HG03469 (cell line): ENCODE results near the gene ACSM5.
"Not testable (repeated sequence)": the region's sequence is repeated elsewhere in the genome, so short reads cannot be mapped to it uniquely, and the experiment has no call there.

ENCODE experiments used
- ATAC-seq: cut with Tn5 transposase; IDR thresholded peaks from one replicate; pipeline ENCODE4 v1.9.1; 2021; ENCODE audit warnings: mild to moderate bottlenecking, moderate library complexity, moderate number of reproducible peaks; ENCODE audit not compliant: unreplicated experiment

ACSM5 gene

DNA sequence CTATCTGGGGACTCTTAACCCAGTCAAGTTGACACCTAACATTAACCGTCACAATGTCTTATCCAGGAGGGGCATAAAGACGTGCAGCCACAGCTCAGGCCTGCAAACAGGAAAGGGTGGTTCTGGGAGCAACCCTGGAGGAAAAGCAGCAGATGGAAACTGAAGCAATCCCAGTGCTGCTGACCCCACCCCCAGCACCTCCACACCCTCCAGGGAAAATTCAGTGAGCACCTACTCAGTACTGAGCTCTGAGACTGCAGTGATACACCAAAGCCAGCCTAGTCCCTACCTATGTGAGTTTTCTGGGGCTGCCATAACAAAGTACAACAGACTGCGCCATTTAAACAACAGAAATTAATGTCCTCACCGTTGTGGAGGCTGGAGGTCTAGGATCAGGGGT, 32.5 kb downstream of the ACSM5 start:
- ATAC-seq, result not testable (repeated sequence)

DNA sequence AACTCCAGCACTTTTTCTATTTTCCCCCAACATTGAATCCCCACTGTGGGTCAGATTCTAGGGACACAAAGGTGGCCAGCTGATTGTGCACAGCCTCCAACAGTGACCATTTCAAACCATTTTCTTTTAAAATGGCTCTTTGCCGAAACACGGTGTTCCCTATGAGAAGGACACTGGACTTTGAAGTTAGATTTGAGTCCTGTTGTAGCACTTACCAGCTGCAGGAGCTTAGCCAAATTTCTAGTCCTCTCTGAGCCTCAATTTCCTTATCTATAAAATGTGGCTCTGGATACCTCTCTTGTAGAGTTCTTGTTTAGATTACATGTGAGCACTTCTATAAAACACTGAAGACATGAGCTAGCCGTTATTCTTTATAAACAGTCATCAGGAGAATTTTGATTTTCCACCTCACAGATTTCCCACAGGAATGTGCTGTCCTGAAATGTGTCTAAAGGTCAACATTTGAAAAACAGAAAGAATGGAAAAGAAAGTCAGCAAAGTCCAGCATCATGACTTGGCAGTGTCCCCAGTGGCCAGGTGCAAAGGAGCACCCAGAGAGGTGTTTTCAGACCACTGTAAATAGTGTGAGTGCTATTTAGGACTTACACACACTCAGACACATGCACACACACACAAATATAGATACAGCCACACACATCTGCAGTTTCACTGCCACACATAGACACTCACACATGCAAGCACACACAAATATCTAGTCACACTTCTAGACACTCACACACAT, 37.5 kb downstream of the ACSM5 start:
- not testable (repeated sequence) for ATAC-seq

DNA sequence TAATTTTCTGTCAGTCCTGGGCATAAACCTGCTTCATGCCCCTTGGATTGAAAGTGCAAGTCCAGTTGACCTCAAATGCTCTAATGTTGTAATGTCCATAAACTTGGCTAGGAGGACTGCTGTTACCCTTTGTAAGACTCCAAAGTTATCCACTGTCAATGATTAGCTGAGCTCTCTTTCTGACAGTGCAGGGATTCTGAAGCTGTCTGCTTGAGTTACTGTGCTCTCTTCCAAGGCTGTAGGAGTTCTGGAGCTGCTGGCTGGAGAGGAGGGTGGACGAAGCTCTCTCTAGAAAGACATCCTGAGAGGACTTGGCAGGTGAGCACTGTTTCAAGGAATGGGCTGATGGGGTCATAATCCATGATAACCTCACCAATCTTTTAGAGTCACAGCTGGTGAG, 42.0 kb downstream of the ACSM5 start, which contains the start of gene ACSM2A:
ACSM2A (plus strand) TSS at position 158 of the 400 bp plus-strand sequence. CDS start 8,594 bp downstream, outside the sequence.
- ATAC-seq, result not testable (repeated sequence)

DNA sequence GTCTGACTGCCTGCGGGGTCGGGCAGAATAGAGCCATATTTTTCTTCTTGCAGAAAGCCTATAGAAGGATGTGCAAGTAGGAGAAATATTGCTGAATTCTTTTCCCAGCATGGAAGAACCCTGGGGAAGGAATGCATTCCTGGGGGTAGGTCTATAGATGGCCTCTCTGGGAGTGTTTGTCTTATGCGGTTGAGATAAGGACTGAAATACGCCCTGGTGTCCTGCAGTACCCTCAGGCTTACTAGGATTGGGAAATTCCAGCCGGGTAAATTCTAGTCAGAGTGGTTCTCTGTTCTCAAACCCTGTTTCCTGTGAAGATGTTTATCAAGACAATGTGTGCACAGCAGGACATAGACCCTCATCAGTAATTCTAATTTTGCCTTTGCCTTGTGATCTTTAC, 44.3 kb downstream of the ACSM5 start:
- ATAC-seq, result not testable (repeated sequence)

DNA sequence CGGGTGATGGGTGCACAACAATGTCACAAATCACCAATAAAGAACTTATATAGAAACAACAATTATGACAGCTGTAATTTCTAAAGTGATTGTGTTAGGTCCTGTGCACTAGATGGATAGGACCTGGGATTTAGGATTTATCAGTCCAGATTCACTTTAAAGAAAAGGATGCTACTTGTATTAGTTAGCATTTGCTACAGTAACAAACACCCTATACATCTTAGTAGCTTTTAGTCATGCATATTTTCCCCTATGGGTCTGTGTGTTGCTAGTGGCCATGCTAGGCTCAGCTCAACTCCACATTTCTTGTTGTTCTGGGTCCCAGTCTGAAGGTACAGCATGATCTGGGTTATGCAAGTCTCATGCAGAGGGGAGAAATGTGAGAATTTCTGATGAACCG, 49.9 kb downstream of the ACSM5 start:
- not testable (repeated sequence) for ATAC-seq

DNA sequence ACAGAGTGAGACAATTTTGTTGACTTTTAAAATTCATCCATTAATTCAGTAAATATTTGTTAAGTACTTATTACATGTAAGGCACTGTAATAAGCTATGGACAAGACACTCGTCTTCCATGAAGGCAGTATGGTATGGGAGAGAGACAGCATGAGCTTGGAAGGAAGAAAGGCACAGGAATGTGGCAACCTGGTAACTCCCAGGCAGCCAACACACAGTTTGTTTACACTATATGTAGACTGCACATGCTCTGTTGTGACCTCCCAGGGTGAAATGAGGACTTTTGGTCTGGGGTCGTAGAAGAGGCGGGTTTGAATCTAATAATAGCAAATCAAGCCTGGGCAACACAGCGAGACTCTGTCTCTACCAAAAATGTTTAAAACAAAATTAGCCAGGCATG, 51.0 kb downstream of the ACSM5 start:
- not testable (repeated sequence) for ATAC-seq

DNA sequence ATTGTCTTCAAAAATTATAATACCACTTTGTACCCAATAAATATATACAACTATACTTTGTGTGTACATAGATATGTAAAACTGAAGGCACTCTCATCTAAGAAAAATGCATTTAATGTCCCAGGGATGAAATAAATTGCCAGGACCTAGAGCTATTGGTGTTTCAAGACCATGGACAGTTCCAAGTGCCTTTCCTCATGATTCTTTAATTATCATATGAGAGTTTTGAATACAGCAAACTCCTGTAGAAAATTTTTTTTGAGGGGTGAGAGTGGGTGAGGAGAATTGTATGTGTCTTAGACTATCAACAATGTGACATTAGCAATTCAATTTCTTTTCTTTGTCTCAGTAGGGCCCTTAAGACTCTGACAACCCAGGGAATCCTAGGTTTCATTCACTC, 59.6 kb downstream of the ACSM5 start:
- ATAC-seq, result not testable (repeated sequence)

DNA sequence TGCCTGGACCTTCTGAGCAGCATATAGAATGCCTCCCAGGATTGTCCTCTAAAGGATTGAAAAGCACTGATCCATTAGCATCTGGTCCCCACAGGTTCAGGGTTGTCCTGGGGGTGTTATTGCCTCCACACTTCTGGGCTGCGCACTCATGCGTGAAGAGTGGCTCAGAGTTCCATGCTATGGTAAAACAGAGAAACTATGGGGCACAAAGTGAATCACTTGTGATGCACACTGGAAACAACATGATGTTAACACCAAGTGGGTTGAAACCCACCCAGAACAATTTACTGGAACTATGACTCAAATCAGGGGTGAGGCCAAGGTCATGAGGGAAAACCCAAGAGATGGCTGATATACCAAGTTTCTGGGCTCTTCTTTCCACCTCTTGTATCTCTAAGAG, 60.6 kb downstream of the ACSM5 start:
- not testable (repeated sequence) for ATAC-seq

DNA sequence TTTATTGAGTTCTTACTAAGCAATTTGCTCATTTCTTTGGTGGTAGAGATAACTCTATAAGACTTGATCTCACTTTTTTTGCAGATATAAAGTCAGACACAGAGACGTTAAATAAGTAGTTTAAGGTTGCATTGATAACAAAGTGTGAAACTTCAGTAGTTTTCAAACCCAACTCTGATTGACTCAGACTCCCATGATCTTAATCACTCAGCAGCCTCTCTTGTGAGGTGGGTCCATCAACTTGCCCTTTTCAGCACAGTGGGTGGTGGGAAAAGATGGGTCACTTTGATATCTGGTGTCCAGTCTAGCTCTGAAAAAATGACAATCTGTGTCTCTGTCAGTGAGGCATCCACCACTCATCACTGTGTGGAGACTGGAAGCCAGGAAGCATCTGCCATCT, 61.4 kb downstream of the ACSM5 start:
- ATAC-seq, result not testable (repeated sequence)

DNA sequence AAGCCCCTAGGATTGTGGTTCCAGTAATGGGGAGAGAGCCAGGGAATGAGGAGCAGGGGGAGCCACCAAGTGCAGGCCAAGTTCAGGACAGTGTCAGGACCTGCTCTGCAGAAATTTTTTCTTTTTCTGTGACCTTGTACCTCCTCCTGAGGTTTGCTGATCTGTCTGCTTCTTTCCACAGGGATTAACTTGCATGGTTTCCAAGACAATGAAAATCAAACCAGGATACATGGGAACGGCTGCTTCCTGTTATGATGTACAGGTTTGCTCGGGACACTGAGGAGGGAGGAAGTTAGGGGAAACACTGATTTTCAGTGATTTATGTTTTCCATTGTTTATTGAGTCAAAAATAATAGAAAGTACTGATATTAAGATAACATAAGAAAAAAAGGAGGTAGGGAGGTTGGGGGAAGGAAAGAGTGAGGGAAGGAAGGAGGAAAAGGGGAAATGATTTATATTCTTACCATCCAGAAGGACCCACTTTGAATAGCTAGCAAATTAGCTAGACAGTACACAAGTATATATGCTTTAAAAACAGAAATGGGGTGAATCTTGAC, 67.9 kb downstream of the ACSM5 start:
- ATAC-seq, result not testable (repeated sequence)

DNA sequence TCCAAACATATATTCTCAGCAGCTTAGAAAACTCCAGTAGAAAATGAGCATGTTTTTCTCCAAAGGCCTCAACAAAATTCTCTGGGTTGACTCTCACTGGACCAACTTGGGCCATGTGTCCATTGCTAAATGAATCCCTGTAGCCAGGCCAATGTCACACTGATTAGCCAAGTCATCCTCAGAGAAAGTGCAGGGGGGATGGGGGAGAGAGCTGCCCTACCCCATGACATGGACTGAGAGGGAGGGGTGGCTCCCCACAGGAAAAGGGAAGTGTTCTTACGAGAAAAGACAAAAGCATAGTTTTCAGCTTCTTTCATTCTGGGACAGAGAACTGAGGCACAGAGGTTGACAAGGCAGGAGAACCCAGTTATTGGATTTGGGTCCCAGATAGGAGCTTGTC, 74.7 kb downstream of the ACSM5 start:
- ATAC-seq, result not testable (repeated sequence)

DNA sequence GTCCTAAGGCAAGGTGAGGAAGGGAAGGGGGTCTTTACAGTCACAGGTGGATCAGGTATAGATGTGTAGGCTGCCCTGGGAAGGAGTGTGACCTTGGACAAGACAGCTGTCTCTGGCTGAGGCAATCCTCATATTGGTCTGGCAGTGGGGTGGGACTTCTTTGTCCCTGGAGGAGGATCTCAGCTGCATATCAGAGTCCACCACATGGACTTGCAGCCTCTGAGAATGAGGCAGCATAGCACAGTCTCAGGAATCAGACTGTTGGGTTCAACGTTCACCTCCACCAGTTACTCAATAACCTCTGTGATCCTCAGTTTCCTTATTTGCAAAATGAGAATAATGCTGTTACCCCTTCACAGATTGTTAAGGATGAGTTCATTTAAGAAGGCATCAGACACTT, 75.4 kb downstream of the ACSM5 start:
- no peak for ATAC-seq

DNA sequence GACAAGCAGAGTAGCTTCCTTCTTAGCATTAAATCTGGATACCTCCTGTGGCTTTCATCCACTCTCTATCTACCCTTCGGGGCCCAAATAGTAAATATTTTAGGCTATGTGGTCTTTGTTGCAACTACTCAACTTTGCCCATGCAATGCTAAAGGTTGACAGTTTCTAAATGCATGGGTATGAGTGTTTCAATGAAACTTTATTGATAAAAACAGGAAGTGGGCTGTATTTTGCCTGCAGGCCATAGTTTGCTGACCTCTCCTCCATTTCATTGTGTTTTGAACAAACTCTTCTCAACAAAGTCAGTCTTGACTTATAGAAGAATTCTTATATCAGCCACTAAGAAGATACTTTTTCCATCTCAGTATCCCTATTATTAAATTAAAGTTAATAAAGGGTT, 76.1 kb downstream of the ACSM5 start:
- ATAC-seq, result no peak
